ENCODE data around the gene COL16A1.

The COL16A1 gene

GRCh38 chr1:31681415-31681814 is 22.4 kb downstream of the COL16A1 start:
- no peak for DNase-seq

- DNase-seq: no peak
These were observed 24.1 kb downstream of the COL16A1 start for GRCh38 chr1:31679676-31680230.

- DNase-seq: no peak
These were observed 24.7 kb downstream of the COL16A1 start for GRCh38 chr1:31679091-31679490.

- DNase-seq: no peak
These were observed 25.1 kb downstream of the COL16A1 start for GRCh38 chr1:31678681-31679080.

- no peak for DNase-seq
These were observed 25.9 kb downstream of the COL16A1 start for GRCh38 chr1:31677949-31678348.

- DNase-seq: no peak
These were observed 26.4 kb downstream of the COL16A1 start for GRCh38 chr1:31677401-31677800.

GRCh38 chr1:31675756-31676155 is 28.1 kb downstream of the COL16A1 start:
- DNase-seq: no peak

- DNase-seq: no peak
These were observed 28.7 kb downstream of the COL16A1 start for GRCh38 chr1:31675161-31675560.

- DNase-seq: peak; percentile 81
These were observed 29.2 kb downstream of the COL16A1 start for GRCh38 chr1:31674626-31675025.

- DNase-seq: no peak
These were observed 30.4 kb downstream of the COL16A1 start for GRCh38 chr1:31673433-31673832.

GRCh38 chr1:31672986-31673385 is 30.8 kb downstream of the COL16A1 start:
- DNase-seq: peak; percentile 91

GRCh38 chr1:31671561-31672201 is 32.1 kb downstream of the COL16A1 start:
- DNase-seq: no peak

- no peak for DNase-seq
These were observed 32.7 kb downstream of the COL16A1 start for GRCh38 chr1:31671147-31671546.

- DNase-seq: no peak
These were observed 33.2 kb downstream of the COL16A1 start for GRCh38 chr1:31670593-31670964.

GRCh38 chr1:31669786-31670592 is 33.8 kb downstream of the COL16A1 start:
- peak; percentile 62 for DNase-seq

- peak; percentile 62 for DNase-seq
These were observed 34.4 kb downstream of the COL16A1 start for GRCh38 chr1:31669433-31669785.

GRCh38 chr1:31668303-31668883 is 35.4 kb downstream of the COL16A1 start:
- no peak for DNase-seq

- no peak for DNase-seq
These were observed 36.6 kb downstream of the COL16A1 start for GRCh38 chr1:31667065-31667785.

GRCh38 chr1:31666263-31666963 is 37.4 kb downstream of the COL16A1 start:
- peak; percentile 45 for DNase-seq

GRCh38 chr1:31665234-31665878 is 38.5 kb downstream of the COL16A1 start:
- no peak for DNase-seq

- no peak for DNase-seq
These were observed 39.3 kb downstream of the COL16A1 start for GRCh38 chr1:31664528-31664927.

Measured in NCI-H1694 (cell line).